Measurements from ENCODE around the gene FOXC1. TPM values are rescaled to one million over a fixed set of nuclear protein-coding genes. Genes with fewer than 3 reads are reported as not detected.

The FOXC1 gene
- total RNA-seq, 4 donors from 2014 or later: 3.1 to 16.9 (median 7.2) TPM

DNA sequence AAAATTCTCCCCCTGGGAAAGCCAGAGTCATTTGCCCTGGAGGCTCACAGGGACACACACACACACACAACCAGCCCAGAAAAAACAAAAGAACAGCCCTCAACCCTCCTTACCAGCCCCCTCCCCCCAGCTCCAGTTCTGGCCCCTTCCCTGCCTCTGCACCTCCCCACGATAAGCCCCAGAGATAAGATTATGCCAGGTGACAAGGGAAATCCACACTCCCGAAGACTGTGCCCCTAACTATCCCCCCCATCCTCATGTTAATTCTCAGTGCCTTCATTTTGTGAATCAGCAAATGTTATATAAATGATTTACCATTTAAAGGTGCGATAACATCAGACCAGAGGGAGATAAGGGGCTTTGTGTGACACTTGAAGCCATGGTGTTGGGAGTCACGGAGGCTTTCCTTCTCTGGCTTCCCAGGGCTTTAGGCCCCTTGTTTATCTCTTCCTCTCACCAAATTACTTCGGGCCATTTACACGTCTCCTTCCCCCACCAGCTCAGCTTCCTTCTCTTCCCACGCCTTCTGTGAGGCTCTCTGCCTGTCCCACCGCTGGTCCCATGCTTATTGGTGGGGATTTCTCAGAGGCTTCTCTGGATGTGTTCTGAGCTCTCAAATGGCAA is 12.5 kb upstream of the FOXC1 start:
- ATAC-seq: no peak
- Histone ChIP-seq H3K4me3 (no peak overlapping the region), H3K27me3 (peaks cover 65% of the 10 kb centered on the region), H3K9me3 (no peaks in the 10 kb centered on the region), H3K36me3 (no peaks in the 10 kb centered on the region), H3K4me1 (peaks cover 0 to 8% (median 4%) of the 10 kb centered on the region in 3 donors), H3K27ac (no peak overlapping the region)
- TF ChIP-seq POLR2AphosphoS5 (IDR thresholded peaks at IDR 0.05): no peak
- WGBS, 2 donors (ENCODE audit: low coverage in 1 of 2): 72 to 84% methylated on average over 6 to 8 of the region's 8 CpGs

DNA sequence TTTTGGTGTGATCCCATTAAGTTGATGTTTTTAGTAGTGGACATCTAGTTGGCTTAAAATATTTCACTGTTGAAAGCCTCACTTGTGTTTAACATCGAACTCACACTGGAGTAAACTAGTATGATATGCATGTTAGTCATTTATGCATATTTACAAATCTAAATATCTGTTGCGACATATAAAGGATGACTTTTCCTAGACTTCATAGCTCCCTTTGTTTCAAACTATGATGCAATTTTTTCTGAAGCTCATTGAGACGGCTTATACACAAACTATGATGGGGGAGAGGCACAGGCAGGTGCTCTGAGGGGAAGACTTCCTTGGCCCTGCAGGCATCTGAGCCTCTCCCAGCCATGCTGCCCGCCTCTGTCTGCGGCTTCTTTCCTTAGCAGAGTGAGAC is 11.8 kb upstream of the FOXC1 start:
- H3K27me3 ChIP-seq: peaks cover 72% of the 10 kb centered on the region
- peaks cover 0 to 8% (median 4%) of the 10 kb centered on the region in 3 donors for H3K4me1 ChIP-seq
- no peak for ATAC-seq
- no peaks in the 10 kb centered on the region for H3K9me3 ChIP-seq
- no peak for TF ChIP-seq POLR2A (IDR thresholded peaks at IDR 0.05)
- TF ChIP-seq, protein P1, sequence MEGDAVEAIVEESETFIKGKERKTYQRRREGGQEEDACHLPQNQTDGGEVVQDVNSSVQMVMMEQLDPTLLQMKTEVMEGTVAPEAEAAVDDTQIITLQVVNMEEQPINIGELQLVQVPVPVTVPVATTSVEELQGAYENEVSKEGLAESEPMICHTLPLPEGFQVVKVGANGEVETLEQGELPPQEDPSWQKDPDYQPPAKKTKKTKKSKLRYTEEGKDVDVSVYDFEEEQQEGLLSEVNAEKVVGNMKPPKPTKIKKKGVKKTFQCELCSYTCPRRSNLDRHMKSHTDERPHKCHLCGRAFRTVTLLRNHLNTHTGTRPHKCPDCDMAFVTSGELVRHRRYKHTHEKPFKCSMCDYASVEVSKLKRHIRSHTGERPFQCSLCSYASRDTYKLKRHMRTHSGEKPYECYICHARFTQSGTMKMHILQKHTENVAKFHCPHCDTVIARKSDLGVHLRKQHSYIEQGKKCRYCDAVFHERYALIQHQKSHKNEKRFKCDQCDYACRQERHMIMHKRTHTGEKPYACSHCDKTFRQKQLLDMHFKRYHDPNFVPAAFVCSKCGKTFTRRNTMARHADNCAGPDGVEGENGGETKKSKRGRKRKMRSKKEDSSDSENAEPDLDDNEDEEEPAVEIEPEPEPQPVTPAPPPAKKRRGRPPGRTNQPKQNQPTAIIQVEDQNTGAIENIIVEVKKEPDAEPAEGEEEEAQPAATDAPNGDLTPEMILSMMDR (IDR thresholded peaks at IDR 0.05): no peak
- TF ChIP-seq POLR2AphosphoS5 (IDR thresholded peaks at IDR 0.05): no peak
- TF ChIP-seq EP300 (IDR thresholded peaks at IDR 0.05): no peak
- 76 to 78% methylated on average over 3 to 4 of the region's 5 CpGs for WGBS, 2 donors (ENCODE audit: low coverage in 1 of 2)
- H3K36me3 ChIP-seq: no peaks in the 10 kb centered on the region
- no peak overlapping the region for H3K4me3 ChIP-seq
- no peak overlapping the region for H3K27ac ChIP-seq

DNA sequence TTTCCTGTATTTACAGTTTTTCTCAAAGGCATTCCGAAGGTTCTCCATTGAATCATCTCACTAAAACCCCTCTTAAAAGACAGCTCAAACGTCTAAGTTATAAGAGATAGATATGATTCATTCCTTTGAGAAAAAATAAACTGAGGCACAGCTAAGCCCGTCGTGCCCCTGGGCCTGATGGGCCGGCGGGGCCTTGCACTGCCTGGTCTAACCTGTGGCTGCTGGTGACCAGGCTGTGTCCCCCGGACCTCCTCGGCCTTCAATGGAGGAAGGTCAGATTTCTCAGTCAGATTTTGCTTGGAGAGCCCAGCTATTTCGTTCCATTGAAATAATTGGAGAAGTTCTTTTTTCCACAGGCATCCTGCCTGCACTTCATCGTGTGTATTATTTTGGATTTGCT is 11.3 kb upstream of the FOXC1 start:
- no peaks in the 10 kb centered on the region for H3K9me3 ChIP-seq
- TF ChIP-seq, protein P1 (IDR thresholded peaks at IDR 0.05): no peak
- TF ChIP-seq POLR2A (IDR thresholded peaks at IDR 0.05): no peak
- TF ChIP-seq POLR2AphosphoS5 (IDR thresholded peaks at IDR 0.05): no peak
- no peak for TF ChIP-seq EP300 (IDR thresholded peaks at IDR 0.05)
- H3K4me3 ChIP-seq: no peak overlapping the region
- WGBS, 2 donors (ENCODE audit: low coverage in 1 of 2): 85% methylated on average over 10 of the region's 10 CpGs; no CpG with 5 or more reads in 1 of the 2 donors
- H3K4me1 ChIP-seq: peaks cover 0 to 8% (median 4%) of the 10 kb centered on the region in 3 donors
- ATAC-seq: no peak
- H3K27ac ChIP-seq: no peak overlapping the region
- H3K27me3 ChIP-seq: peaks cover 73% of the 10 kb centered on the region
- no peaks in the 10 kb centered on the region for H3K36me3 ChIP-seq

DNA sequence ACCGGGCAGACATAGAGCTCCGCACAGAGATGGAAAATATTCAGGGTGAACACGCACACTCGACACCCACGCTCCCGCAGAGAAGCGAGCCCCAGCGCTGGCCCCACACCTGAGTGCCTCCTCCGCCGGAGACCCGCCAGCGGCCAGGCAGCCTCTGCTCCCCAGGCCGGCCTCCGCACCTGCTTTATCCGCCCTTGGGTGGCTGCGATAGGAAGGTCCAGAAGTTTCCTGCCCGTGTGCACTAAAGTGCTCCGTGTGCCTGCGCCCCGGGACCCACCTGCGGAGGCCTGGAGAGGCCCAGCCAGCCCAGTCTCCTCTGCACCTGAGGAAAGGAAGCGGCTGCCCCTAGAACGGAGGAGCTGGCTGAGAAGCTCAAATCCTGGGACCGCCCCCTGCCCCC is 10.8 kb upstream of the FOXC1 start:
- ATAC-seq: no peak
- Histone ChIP-seq H3K4me3 (no peak overlapping the region), H3K9me3 (no peaks in the 10 kb centered on the region), H3K27me3 (peaks cover 73% of the 10 kb centered on the region), H3K36me3 (no peaks in the 10 kb centered on the region), H3K4me1 (peaks cover 0 to 10% (median 4%) of the 10 kb centered on the region in 3 donors), H3K27ac (no peak overlapping the region)
- 80 to 88% methylated on average over 1 to 3 of the region's 24 CpGs for WGBS, 2 donors (ENCODE audit: low coverage in 1 of 2)
- no peak for TF ChIP-seq EP300 (IDR thresholded peaks at IDR 0.05)
- TF ChIP-seq, protein P1 (IDR thresholded peaks at IDR 0.05): no peak
- TF ChIP-seq POLR2A (IDR thresholded peaks at IDR 0.05): no peak
- TF ChIP-seq POLR2AphosphoS5 (IDR thresholded peaks at IDR 0.05): no peak

DNA sequence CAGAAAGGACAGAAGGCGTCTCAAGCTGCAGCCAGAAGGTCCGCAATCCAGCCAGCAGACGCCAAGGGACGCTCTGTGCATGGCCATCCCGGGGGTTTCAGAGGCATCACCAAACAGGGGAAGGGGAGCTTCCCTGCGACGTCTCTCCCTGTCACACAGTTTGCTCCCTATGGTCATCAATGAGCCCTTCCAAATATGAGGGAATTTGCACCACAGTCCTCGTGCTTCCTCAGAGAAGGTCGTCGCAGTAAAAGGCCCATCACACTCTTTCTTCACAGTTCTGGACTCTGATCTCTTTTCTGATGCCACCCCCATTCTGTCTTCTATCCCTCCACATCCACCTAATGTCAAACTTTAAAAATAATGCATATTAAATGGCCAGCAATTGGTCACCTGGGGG is 10.2 kb upstream of the FOXC1 start:
- ATAC-seq: no peak
- Histone ChIP-seq H3K9me3 (no peaks in the 10 kb centered on the region), H3K27ac (no peak overlapping the region), H3K4me1 (peaks cover 0 to 15% (median 10%) of the 10 kb centered on the region in 3 donors), H3K4me3 (no peak overlapping the region), H3K27me3 (peaks cover 73% of the 10 kb centered on the region), H3K36me3 (no peaks in the 10 kb centered on the region)
- TF ChIP-seq POLR2A (IDR thresholded peaks at IDR 0.05) (no peak), EP300 (IDR thresholded peaks at IDR 0.05) (no peak), POLR2AphosphoS5 (IDR thresholded peaks at IDR 0.05) (no peak)
- TF ChIP-seq, protein P1 (IDR thresholded peaks at IDR 0.05): no peak
- 91 to 93% methylated on average over 3 to 6 of the region's 10 CpGs for WGBS, 2 donors (ENCODE audit: low coverage in 1 of 2)
